ENCODE measurements around the gene SETD3. TPM values are rescaled to one million over a fixed set of nuclear protein-coding genes. Genes with fewer than 3 reads are reported as not detected.

The SETD3 gene
- total RNA-seq, 2 donors from 2014 or later = 84.2 to 114 TPM

DNA sequence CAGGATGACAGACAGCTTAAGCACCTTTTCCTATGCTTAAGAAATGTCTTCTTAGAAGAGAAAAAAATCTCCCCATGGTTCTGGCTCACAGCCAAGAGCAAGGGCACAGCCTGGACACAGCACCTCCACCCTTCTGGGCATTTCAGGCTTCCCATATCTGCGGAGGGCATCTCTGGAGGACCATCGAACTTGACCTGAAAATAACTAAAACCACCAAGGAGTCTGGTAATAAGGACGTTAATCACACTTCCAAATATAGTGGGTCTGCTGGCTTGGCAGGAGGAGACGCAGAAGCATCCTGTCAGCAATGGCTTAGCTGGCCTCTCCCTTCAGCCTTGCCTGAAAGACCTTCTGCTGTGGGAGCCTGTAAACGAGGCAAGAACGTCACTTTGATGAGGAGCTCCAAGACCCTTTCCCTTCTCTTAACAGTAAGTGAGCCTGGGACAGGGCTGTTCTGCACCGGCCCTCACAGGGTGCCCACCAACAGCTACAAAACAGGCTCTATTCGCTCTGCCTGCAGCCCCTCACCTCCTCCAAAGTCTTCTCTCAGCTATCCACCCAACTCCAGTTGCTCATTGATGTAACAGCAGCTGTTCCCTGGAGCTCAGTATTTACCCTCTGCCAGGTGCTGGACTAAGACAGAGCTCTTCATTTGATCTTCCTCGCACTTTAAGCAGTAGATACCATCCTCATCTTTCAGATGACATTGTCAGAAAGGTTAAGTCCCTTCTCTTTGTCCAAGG lies 13.2 kb downstream of the SETD3 start:
- Histone ChIP-seq H3K9me3 (no peaks in the 10 kb centered on the region), H3K4me1 (peaks cover 0 to 30% of the 10 kb centered on the region in 2 donors), H3K4me3 (no peak overlapping the region), H3K27ac (peak overlapping the region in 1 of 2 donors; percentile 27), H3K27me3 (no peaks in the 10 kb centered on the region), H3K36me3 (peaks cover 24% of the 10 kb centered on the region)
- TF ChIP-seq, protein P1, sequence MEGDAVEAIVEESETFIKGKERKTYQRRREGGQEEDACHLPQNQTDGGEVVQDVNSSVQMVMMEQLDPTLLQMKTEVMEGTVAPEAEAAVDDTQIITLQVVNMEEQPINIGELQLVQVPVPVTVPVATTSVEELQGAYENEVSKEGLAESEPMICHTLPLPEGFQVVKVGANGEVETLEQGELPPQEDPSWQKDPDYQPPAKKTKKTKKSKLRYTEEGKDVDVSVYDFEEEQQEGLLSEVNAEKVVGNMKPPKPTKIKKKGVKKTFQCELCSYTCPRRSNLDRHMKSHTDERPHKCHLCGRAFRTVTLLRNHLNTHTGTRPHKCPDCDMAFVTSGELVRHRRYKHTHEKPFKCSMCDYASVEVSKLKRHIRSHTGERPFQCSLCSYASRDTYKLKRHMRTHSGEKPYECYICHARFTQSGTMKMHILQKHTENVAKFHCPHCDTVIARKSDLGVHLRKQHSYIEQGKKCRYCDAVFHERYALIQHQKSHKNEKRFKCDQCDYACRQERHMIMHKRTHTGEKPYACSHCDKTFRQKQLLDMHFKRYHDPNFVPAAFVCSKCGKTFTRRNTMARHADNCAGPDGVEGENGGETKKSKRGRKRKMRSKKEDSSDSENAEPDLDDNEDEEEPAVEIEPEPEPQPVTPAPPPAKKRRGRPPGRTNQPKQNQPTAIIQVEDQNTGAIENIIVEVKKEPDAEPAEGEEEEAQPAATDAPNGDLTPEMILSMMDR (IDR thresholded peaks at IDR 0.05) = no peak
- DNase-seq (ENCODE audit: low spot score) = no peak

DNA sequence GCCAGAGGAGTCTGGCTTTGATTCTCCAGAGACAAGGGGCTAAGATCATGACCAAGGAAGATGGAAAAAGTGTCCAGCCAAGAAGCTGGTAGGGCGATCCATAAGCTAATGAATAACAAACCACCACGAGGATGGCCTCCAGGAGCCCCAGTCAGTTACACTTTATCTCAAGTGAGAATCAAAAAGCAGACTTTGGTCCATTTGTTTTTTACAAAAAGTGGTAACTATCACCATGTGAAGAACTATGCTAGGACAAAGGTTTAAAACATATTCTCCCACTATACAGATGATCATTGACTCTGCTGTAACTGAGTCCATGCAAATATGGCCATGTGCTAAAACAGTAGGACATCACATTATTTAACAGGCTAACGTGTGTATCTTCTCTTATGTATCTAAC lies 13.9 kb downstream of the SETD3 start:
- no peak overlapping the region for H3K27ac ChIP-seq

DNA sequence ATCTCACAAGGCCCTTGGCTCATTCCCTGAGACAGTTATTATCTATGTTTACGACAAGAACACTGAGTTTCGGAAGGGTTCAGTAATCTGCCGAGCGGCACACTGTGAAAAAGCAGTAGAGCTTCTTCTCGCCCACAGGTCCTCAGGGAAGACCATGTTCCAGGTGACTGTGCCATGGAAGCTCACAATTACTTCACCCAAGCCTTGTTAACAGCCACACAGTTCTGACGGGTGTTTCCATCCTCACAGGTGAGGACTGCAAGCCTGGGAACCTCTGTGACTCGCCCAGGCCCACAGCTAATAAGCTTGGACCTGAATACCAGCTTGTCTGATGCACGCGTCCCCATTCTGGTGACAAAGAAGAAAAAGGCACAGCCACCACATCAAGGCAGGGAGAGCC lies 15.4 kb downstream of the SETD3 start:
- no peaks in the 10 kb centered on the region for H3K9me3 ChIP-seq
- peaks cover 0 to 26% of the 10 kb centered on the region in 2 donors for H3K4me1 ChIP-seq
- H3K4me3 ChIP-seq = no peak overlapping the region
- H3K36me3 ChIP-seq = peaks cover 43% of the 10 kb centered on the region
- TF ChIP-seq, protein P1 (IDR thresholded peaks at IDR 0.05) = no peak
- DNase-seq (ENCODE audit: low spot score) = no peak
- no peak overlapping the region for H3K27ac ChIP-seq
- no peaks in the 10 kb centered on the region for H3K27me3 ChIP-seq

More for the DNA sequence above, 13.9 kb downstream of the SETD3 start:
- no peaks in the 10 kb centered on the region for H3K9me3 ChIP-seq
- peaks cover 0 to 30% of the 10 kb centered on the region in 2 donors for H3K4me1 ChIP-seq
- peaks cover 31% of the 10 kb centered on the region for H3K36me3 ChIP-seq
- DNase-seq (ENCODE audit: low spot score) = no peak
- H3K4me3 ChIP-seq = no peak overlapping the region
- no peaks in the 10 kb centered on the region for H3K27me3 ChIP-seq
- TF ChIP-seq, protein P1 (IDR thresholded peaks at IDR 0.05) = no peak

DNA sequence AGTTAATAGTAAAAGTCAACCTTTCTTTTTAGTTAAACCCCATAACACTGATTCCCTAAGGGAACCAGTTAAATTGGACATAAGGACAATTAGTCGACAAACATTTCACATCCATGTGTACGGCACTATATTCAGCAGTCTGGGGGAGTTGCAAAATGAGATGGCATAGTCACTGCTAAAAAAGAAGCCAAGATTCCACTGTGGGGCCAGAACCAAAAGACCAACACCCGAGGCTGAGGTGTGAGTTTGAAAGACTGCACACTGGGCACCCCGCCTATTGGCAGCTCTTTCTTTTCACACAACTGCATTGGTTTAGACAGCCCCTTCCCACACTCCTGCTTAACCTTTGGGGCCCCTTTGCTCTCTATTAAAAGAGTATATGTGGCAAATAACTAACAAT lies 16.7 kb downstream of the SETD3 start:
- Histone ChIP-seq H3K27me3 (no peaks in the 10 kb centered on the region), H3K4me1 (peaks cover 0 to 23% of the 10 kb centered on the region in 2 donors), H3K27ac (peak overlapping the region; percentile 6 to 51), H3K36me3 (peaks cover 44% of the 10 kb centered on the region), H3K4me3 (no peak overlapping the region), H3K9me3 (no peaks in the 10 kb centered on the region)
- no peak for DNase-seq (ENCODE audit: low spot score)
- TF ChIP-seq, protein P1 (IDR thresholded peaks at IDR 0.05) = no peak

DNA sequence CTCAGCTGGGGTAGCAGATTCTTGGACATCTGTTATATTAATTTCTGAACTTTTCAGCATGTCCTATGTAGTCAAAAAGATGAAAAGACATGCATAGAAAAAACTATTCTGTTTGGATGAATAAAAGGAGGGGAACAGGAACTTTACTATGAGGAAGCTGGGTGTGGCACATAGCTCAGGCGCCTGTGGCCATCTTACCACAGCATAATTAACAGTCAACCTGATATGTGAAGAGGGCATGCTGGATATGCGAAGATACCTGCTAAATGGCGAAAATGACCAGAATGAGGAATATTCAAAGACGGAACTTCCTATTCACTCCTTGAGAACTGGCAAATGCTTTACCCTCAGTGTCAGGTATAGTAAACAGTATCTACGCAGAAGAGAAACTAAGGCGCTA lies 18.4 kb downstream of the SETD3 start:
- H3K4me3 ChIP-seq = no peak overlapping the region
- peaks cover 0 to 5% of the 10 kb centered on the region in 2 donors for H3K4me1 ChIP-seq
- peaks cover 57% of the 10 kb centered on the region for H3K36me3 ChIP-seq
- H3K9me3 ChIP-seq = no peaks in the 10 kb centered on the region
- no peak for DNase-seq (ENCODE audit: low spot score)
- H3K27ac ChIP-seq = no peak overlapping the region
- TF ChIP-seq, protein P1 (IDR thresholded peaks at IDR 0.05) = no peak
- H3K27me3 ChIP-seq = no peaks in the 10 kb centered on the region
